GM19324 (cell line): ENCODE data around the gene PA2G4.
A peak's percentile ranks its signal among the peaks of the same experiment; 100 is the strongest.

Experiments
- ATAC-seq: cut with Tn5 transposase; IDR thresholded peaks from one replicate; pipeline ENCODE4 v1.9.1; 2021; ENCODE audit warnings: mild to moderate bottlenecking, moderate library complexity; ENCODE audit not compliant: unreplicated experiment, low FRiP score

PA2G4 gene

GRCh38 chr12:56121204-56121870 lies 17.0 kb downstream of the PA2G4 start:
- ATAC-seq = no peak

GRCh38 chr12:56122637-56123036 lies 18.3 kb downstream of the PA2G4 start:
- no peak for ATAC-seq

DNA sequence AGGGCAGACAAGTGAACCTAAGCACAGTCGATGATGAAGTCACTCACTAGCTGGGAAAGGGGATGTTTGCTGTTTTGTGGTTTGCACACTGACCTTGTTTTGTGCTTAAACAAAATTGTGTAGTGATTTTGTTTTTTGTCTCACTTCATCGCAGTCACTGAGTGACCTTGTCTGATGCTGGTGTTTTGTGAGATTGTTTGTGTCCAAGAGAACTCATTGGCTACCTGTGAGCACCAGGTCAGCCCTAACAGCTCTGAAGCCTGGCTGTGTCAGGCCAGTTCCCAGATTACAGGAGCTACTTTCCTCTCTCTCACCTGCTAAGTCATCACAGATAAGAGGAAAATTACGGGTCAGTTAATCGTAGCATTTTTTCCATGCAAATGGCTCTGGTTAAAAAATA lies 19.8 kb downstream of the PA2G4 start:
- no peak for ATAC-seq

DNA sequence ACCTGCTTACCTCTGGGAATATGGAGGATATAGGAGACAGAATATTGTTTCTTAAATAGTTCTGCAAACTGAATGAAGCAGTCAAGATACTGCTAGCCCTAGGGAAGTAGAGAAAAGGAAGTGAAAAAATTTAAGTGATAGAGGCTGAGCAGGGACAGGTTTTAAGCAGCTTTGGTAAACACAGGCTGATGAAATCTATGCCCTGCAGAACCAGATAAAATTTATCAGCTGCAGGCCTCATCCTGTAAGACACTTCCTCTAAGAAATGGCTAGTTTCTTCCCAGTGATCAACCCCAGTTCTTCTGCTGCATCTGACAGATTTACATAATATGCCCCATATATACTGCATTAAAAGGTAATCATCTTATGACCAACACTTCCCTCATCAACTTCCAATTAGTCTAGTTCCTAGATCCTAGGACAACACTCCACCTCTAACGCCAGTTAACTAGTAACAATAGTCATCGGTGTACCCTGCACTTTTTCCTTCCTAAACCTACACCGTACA lies 22.4 kb downstream of the PA2G4 start:
- ATAC-seq = no peak

DNA sequence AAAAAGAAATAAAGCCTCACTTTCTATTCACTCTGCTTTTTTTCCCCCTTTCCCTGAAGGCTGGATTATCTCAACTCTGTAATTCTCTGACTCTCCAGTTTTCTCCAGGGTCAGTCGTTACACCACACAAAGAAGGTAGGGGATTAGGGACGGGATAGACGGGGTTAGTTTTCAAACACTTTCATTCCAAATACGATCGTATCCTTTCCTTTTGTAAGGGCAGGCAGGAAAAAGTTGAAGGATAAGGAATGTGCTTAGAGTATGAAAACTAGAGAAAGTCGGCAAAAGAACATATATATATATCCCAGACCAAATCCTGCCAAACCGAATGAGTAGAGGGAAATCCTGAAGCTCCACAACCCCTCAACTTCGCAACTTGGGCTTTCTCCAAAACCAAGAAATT lies 23.1 kb downstream of the PA2G4 start:
- no peak for ATAC-seq

DNA sequence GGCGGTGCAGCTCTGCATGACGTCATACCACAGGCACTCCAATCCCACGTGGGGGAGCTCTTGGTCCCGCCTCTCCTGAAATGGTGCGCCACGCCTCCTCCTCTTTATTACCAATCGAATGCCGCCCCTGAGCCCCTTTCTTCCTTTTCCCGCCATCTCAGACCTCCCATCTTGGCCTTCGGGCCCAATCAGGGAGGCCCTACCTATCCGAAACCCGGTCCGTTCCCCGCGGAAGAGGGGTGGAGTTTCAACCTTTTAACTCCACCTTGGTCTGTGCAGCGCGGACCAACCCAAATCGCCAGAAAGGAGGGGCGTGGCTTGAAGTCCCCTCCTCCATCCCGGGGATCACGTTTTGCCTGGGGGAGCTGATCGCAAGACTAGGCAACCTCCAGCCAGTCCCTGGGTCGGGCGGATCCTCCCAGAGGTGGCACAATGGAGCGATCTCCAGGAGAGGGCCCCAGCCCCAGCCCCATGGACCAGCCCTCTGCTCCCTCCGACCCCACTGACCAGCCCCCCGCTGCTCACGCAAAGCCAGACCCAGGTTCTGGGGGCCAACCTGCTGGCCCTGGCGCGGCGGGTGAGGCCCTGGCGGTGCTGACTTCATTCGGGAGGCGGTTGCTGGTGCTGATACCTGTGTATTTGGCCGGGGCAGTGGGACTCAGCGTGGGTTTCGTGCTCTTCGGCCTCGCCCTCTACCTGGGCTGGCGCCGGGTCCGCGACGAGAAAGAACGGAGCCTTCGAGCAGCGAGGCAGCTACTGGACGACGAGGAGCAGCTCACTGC lies 23.7 kb downstream of the PA2G4 start, which contains the start of gene ESYT1:
Gene ESYT1, plus strand, starts transcription at position 380 of the 782 bp plus-strand sequence. Its CDS starts 53 bp downstream, at position 433.
- peak; percentile 89 for ATAC-seq

DNA sequence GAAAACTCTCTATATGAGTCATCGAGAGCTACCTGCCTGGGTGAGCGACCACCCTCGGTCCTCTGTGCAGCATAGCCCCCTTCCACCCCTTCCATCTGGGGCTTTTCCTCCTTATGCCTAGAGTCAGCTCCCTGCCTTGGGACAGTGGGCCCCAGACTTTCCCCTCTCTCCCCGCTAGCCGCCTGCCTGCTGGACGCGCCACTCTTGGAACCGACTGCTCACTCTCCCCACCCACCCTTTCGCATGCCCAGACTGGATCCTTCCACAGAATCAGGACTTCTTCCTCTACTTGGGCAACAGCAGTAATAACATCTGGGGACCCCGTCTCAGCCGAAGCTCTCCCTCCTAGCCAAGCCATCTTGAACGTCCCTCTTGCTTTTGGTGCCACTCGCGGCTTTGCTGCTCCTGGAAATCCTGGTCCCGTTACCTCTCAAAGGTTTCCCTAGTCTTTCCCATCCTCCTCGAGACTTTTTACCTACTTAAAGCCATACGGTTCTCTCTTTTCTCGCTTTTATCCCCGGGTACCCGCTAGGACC lies 24.4 kb downstream of the PA2G4 start:
- no peak for ATAC-seq

GRCh38 chr12:56129206-56129941 lies 25.0 kb downstream of the PA2G4 start:
- peak; percentile 35 for ATAC-seq

DNA sequence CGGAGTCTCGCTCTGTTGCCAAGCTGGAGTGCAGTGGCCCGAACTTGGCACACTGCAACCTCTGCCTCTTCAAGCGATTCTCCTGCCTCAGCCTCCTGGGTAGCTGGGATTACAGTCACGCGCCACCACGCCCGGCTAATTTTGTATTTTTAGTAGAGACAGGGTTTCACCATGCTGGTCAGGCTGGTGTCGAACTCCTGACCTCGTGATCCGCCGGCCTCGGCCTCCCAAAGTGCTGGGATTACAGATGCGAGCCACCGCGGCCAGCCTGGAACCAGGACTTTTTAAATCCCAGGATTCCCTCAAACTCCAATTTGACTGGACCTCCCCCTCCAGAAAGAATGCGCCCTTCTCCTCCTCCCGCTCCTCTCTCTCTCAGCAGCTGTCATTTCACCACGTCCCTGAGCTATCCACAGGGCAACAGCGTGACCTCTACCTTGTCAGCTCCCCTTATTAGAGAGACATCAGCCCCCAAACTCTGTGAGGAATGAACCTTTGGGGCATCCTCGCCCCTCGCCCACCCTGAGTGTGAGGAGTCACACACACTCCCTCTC lies 25.7 kb downstream of the PA2G4 start:
- ATAC-seq = no peak

- ATAC-seq = no peak
Measured at GRCh38 chr12:56130876-56131275, 26.5 kb downstream of the PA2G4 start.

DNA sequence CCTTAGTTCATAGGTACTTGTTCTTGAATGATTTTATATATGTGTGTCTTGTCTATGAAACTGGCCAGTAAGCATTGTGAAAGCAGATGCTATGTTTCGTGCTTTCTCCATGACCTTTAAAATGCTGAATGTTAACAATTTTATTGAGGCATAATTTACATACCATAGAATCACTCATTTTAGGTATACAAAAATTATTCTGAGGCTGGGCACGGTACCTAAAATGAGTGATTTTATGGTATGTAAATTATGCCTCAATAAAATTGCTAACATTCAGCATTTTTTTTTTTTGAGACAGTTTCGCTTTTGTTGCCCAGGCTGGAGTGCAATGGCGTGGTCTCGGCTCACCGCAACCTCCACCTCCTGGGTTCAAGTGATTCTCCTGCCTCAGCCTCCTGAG lies 30.5 kb downstream of the PA2G4 start:
- ATAC-seq = no peak

GRCh38 chr12:56137853-56138571 lies 33.7 kb downstream of the PA2G4 start:
- no peak for ATAC-seq

- ATAC-seq = no peak
Measured at GRCh38 chr12:56141946-56142784, 37.8 kb downstream of the PA2G4 start.

GRCh38 chr12:56143217-56143616 lies 38.9 kb downstream of the PA2G4 start:
- no peak for ATAC-seq

DNA sequence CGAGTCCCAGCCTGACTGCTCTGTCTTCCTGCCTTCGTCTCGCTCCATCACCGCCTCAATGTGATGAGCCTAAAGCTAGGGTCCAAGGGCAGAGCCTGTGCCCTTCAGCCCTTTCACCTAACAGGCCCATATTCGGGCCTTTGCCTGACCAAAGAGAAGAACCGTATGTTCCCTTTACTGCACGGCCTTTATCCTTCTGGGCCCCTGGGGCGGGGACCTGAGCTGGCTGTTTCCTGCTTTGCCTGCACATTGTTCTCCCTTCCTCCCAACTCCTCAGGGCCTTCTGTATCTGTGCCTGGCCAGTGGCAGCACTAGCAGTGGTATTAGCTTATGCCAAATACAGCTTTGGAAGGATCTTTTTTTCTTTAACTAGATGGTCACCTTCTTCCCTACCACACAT lies 39.5 kb downstream of the PA2G4 start:
- ATAC-seq = no peak

DNA sequence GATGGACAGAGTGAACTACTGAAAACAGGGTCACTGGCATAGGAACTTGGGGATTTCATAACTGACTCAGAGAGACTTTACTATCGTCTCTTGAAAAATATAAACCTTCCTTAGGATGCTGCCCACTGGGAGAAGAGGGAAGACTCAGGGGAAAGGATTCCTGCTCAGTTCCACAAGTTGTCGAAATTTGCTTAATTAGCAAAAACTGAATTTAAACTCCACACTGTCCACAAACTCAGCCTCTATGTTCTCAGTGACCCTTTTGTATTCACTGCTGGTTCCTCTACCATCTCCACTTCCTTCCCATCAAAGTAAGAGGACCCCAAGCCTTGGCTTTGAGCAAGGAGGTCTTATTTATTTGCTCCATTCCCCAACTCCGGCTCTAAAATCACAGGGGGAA lies 40.9 kb downstream of the PA2G4 start:
- no peak for ATAC-seq

GRCh38 chr12:56146492-56147460 lies 42.4 kb downstream of the PA2G4 start:
- ATAC-seq = no peak

DNA sequence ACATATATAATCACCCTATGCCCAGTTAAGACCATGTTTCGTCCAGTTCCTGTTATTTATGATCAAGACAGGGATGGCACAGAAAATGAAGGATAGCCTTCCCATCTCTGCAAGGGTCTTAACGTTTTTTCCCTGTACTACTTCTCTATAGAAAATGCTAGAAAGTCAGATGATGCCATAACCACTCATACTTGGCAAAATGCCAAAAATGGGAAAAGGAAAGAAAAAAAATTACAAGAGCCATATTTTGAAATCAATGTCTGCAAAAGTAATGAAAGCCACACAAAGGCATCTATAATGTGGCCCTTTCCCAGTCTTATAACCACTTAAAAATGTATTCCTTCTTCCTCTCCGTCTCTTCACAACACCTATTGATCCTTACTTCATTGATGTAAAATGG lies 46.2 kb downstream of the PA2G4 start:
- no peak for ATAC-seq
